ENCODE measurements around the gene EIF3M. TPM values are rescaled to one million over a fixed set of nuclear protein-coding genes. Genes with fewer than 3 reads are reported as not detected.

Gene EIF3M
- total and polyA plus RNA-seq, 2 donors (not counting 3 experiments of a cell fraction or from before 2014, with no cell fraction given), result 229 to 243 TPM

GRCh38 chr11:32574421-32574820 is 9.2 kb upstream of the EIF3M start:
- Histone ChIP-seq H3K79me2 (ENCODE audit: control insufficient read depth, insufficient read depth, low read length) (no peaks in the 10 kb centered on the region), H3K27me3 (ENCODE audit: control insufficient read depth in 2 of 2, insufficient read depth in 2 of 2, low read length in 2 of 2) (peaks cover 3 to 4% of the 10 kb centered on the region in 2 experiments), H3K9ac (replicated peaks; ENCODE audit: extremely low read depth, insufficient read depth, low read length) (no peak overlapping the region), H3K27ac (ENCODE audit: insufficient read depth, low read depth, low read length) (no peak overlapping the region), H3K36me3 (ENCODE audit: control insufficient read depth in 2 of 2, extremely low read depth in 1 of 2, insufficient read depth in 2 of 2, low read length in 2 of 2) (no peaks in the 10 kb centered on the region), H3K9me1 (replicated peaks; ENCODE audit: control insufficient read depth, extremely low read depth, insufficient read depth, low read length) (no peaks in the 10 kb centered on the region), H4K20me1 (replicated peaks; ENCODE audit: control insufficient read depth, extremely low read depth, insufficient read depth, low read length) (no peaks in the 10 kb centered on the region), H3K4me2 (ENCODE audit: insufficient read depth, low read length) (no peak overlapping the region), H3K9me3 (replicated peaks; ENCODE audit: control insufficient read depth, insufficient read depth, low read length) (no peaks in the 10 kb centered on the region), H3K4me3 (replicated peaks in 1 of 3; ENCODE audit: insufficient read depth in 1 of 3, low read depth in 1 of 3, low read length in 3 of 3) (no peak overlapping the region), H3K4me1 (ENCODE audit: control insufficient read depth, extremely low read depth, insufficient read depth, low read length) (no peaks in the 10 kb centered on the region), H2AFZ (ENCODE audit: low read depth, low read length) (no peak overlapping the region)
- dilution Hi-C loops (cut with MboI; ENCODE audit: extremely low pct_ligation_motif_present, low sequenced_read_pairs), result no loop called here
- ChIA-PET CTCF (no interaction called here), POLR2A (no interaction called here)
- BruUV-seq (replicated peaks), result no TSS peak
- intact Hi-C loops (cut with micrococcal nuclease), result no loop called here
- FAIRE-seq (no peak), DNase-seq (ENCODE audit: low read depth, low spot score) (no peak)
- TF ChIP-seq, protein P1, sequence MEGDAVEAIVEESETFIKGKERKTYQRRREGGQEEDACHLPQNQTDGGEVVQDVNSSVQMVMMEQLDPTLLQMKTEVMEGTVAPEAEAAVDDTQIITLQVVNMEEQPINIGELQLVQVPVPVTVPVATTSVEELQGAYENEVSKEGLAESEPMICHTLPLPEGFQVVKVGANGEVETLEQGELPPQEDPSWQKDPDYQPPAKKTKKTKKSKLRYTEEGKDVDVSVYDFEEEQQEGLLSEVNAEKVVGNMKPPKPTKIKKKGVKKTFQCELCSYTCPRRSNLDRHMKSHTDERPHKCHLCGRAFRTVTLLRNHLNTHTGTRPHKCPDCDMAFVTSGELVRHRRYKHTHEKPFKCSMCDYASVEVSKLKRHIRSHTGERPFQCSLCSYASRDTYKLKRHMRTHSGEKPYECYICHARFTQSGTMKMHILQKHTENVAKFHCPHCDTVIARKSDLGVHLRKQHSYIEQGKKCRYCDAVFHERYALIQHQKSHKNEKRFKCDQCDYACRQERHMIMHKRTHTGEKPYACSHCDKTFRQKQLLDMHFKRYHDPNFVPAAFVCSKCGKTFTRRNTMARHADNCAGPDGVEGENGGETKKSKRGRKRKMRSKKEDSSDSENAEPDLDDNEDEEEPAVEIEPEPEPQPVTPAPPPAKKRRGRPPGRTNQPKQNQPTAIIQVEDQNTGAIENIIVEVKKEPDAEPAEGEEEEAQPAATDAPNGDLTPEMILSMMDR (IDR thresholded peaks at IDR 0.05; ENCODE audit: extremely low read depth in 1 of 2, insufficient read depth in 1 of 2, low read depth in 1 of 2, low read length in 2 of 2), result no peak
- no peak for TF ChIP-seq JUN (IDR thresholded peaks at IDR 0.05; ENCODE audit: borderline replicate concordance, insufficient read depth, insufficient read length, low read depth)
- no peak for TF ChIP-seq GATA2 (IDR thresholded peaks at IDR 0.05; ENCODE audit: insufficient read depth, insufficient read length, low read depth, low read length)

DNA sequence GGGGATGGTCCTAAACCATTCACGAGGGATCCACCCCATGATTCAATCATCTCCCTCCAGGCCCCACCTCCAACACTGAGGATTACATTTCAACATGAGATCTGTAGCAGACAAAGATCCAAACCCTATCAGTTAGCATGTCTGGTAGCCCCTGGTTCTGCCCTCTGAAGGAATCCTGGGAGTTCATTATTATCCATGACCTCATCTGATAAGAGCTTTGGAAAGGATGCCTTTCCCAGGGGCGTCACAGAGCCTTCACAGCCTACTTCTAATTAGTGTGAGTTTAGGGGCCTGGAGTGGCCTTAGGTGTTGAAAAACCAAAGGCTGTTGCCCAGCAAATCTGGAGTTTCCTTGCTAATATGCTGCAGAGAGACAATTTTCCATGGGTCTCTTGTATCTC is 8.6 kb upstream of the EIF3M start:
- no peak overlapping the region for H2AFZ ChIP-seq (ENCODE audit: low read depth, low read length)
- H3K9ac ChIP-seq (replicated peaks; ENCODE audit: extremely low read depth, insufficient read depth, low read length), result no peak overlapping the region
- no peaks in the 10 kb centered on the region for H3K9me3 ChIP-seq (replicated peaks; ENCODE audit: control insufficient read depth, insufficient read depth, low read length)
- no peak overlapping the region for H3K27ac ChIP-seq (ENCODE audit: insufficient read depth, low read depth, low read length)
- no peak for FAIRE-seq
- CTCF ChIA-PET, result no interaction called here
- H3K9me1 ChIP-seq (replicated peaks; ENCODE audit: control insufficient read depth, extremely low read depth, insufficient read depth, low read length), result no peaks in the 10 kb centered on the region
- DNase-seq (ENCODE audit: low read depth, low spot score), result no peak
- no peaks in the 10 kb centered on the region for H3K79me2 ChIP-seq (ENCODE audit: control insufficient read depth, insufficient read depth, low read length)
- H3K4me3 ChIP-seq (replicated peaks in 1 of 3; ENCODE audit: insufficient read depth in 1 of 3, low read depth in 1 of 3, low read length in 3 of 3), result no peak overlapping the region
- no peaks in the 10 kb centered on the region for H3K4me1 ChIP-seq (ENCODE audit: control insufficient read depth, extremely low read depth, insufficient read depth, low read length)
- TF ChIP-seq POLR2AphosphoS5 (IDR thresholded peaks at IDR 0.05; ENCODE audit: insufficient read depth, low read depth, low read length) (no peak), POLR2A (IDR thresholded peaks at IDR 0.05; ENCODE audit: low read depth, low read length) (no peak), FOS (IDR thresholded peaks at IDR 0.05; ENCODE audit: borderline replicate concordance, insufficient read depth, low read length) (no peak), GATA2 (IDR thresholded peaks at IDR 0.05; ENCODE audit: insufficient read depth, insufficient read length, low read depth, low read length) (no peak), MYC (IDR thresholded peaks at IDR 0.05; ENCODE audit: low read depth, low read length) (no peak), EZH2 (IDR thresholded peaks at IDR 0.05; ENCODE audit: borderline replicate concordance, low read depth, low read length, severe bottlenecking) (no peak), JUN (IDR thresholded peaks at IDR 0.05; ENCODE audit: borderline replicate concordance, insufficient read depth, insufficient read length, low read depth) (no peak)
- TF ChIP-seq, protein P1 (IDR thresholded peaks at IDR 0.05; ENCODE audit: extremely low read depth in 1 of 2, insufficient read depth in 1 of 2, low read depth in 1 of 2, low read length in 2 of 2), result no peak
- TF ChIP-seq, protein P2, sequence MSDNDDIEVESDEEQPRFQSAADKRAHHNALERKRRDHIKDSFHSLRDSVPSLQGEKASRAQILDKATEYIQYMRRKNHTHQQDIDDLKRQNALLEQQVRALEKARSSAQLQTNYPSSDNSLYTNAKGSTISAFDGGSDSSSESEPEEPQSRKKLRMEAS (IDR thresholded peaks at IDR 0.05; ENCODE audit: insufficient read depth, insufficient read length), result no peak
- H3K36me3 ChIP-seq (ENCODE audit: control insufficient read depth in 2 of 2, extremely low read depth in 1 of 2, insufficient read depth in 2 of 2, low read length in 2 of 2), result no peaks in the 10 kb centered on the region
- no peak overlapping the region for H3K4me2 ChIP-seq (ENCODE audit: insufficient read depth, low read length)
- BruUV-seq (replicated peaks), result no TSS peak
- peaks cover 3 to 4% of the 10 kb centered on the region in 2 experiments for H3K27me3 ChIP-seq (ENCODE audit: control insufficient read depth in 2 of 2, insufficient read depth in 2 of 2, low read length in 2 of 2)
- no peaks in the 10 kb centered on the region for H4K20me1 ChIP-seq (replicated peaks; ENCODE audit: control insufficient read depth, extremely low read depth, insufficient read depth, low read length)
- POLR2A ChIA-PET, result no interaction called here
- intact Hi-C loops (cut with micrococcal nuclease), result no loop called here
- dilution Hi-C loops (cut with MboI; ENCODE audit: extremely low pct_ligation_motif_present, low sequenced_read_pairs), result no loop called here

Data from endothelial cell of umbilical vein (primary cell).